Mucosa of descending colon (tissue), 3 donors: ENCODE results near the gene PLAGL1. TPM values are rescaled to one million over a fixed set of nuclear protein-coding genes. Genes with fewer than 3 reads are reported as not detected.

Experiments
- ATAC-seq: fragments of 200-7000 bp; cut with Tn5 transposase; one replicate; pipeline ENCODE4 v1.9.1; 2020; ENCODE audit warnings: mild to moderate bottlenecking, moderate library complexity
- DNase-seq, 3 donors: peaks; one replicate each; pipeline ENCODE4 v3.0.0-alpha.2; 2020
- H3K36me3 ChIP-seq: fragments of 200-600 bp; one replicate; pipeline ENCODE4 v1.8.0; 2021; ENCODE audit warnings: low read depth, mild to moderate bottlenecking
- H3K4me1 ChIP-seq: fragments of 200-600 bp; one replicate; pipeline ENCODE4 v1.8.0; 2021; ENCODE audit warnings: low read depth, mild to moderate bottlenecking
- H3K4me3 ChIP-seq: fragments of 200-600 bp; one replicate; pipeline ENCODE4 v1.8.0; 2021; ENCODE audit warnings: mild to moderate bottlenecking
- H3K9me3 ChIP-seq: fragments of 200-600 bp; one replicate; pipeline ENCODE4 v1.8.0; 2021; ENCODE audit warnings: mild to moderate bottlenecking
- intact Hi-C, 2 donors: fragments of 100-400 bp; cut with DNase I in 1 of 2; cut with micrococcal nuclease in 1 of 2; formaldehyde crosslinking; loops; one replicate each; pipeline versions ENCODE4 v1.11.0 to v1.11.1; 2022; cut with DNase I, micrococcal nuclease
- total RNA-seq, 3 donors: library from RNA; stranded (reverse); fragmentation: NEBNext Ultra II Directional in 2 of 3; extraction: Animal tissue kit (Norgen Biotek cat#: 25700) in 2 of 3; gene quantifications; one replicate each; pipeline versions ENCODE4 v1.2.1 to v1.2.4, GENCODE V29; 2021 to 2023
- TF ChIP-seq, protein P1 (sequence below): fragments of 200-600 bp; IDR thresholded peaks from one replicate; pipeline ENCODE4 v1.8.0; 2022; ENCODE audit warnings: antibody characterized with exemption, mild to moderate bottlenecking
- donor health status: DM: no; HTN: no; CAD: no; lungs with moderate emphysema.
- donor health status: DM: no; HTN: no; CAD: no.
- donor health status: DM: no; HTN: yes; CAD: no.

The PLAGL1 gene
- total RNA-seq, 3 donors from 2014 or later, result 25.4 to 49.5 (median 46.0) TPM

DNA sequence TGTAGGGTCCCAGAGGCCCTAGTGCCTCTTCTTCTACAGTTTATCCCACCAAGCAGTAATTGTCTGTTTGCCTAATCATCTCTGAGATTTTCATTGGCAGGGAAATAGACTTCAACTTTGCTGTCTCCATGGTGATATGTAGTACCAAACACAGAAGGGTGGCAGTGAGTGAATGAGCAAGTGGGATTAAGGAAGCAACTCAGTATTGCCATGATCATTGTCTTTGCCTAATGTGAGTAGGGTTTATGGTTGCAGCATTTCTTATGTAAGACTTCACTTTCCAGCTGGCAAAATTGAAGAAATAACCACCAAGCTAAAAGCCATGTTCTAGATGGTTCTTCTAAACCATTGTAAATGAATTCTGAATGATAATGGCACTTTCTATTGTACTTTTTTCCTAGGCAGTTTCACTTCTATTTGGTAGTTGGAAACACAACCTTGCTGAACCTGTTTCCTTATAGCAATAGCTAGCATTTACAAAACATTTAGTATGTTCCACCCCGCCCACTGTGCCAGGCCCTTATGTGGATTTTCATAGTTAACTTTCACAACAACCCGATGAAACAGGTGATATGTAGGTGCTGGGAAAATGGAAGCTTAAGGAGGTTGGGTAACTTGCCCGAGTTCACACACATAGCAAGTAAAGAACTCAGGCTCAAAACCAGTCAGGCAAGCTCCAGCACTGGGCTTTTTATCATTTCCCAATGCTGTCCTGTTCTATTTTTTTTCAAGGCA, 111.8 kb downstream of the PLAGL1 start:
- DNase-seq, result peak; percentile 49 to 71 (median 54)
- Histone ChIP-seq H3K4me1 (no peaks in the 10 kb centered on the region), H3K9me3 (no peaks in the 10 kb centered on the region), H3K4me3 (no peak overlapping the region), H3K36me3 (no peaks in the 10 kb centered on the region)
- peak; percentile 95 for ATAC-seq
- TF ChIP-seq, protein P1, sequence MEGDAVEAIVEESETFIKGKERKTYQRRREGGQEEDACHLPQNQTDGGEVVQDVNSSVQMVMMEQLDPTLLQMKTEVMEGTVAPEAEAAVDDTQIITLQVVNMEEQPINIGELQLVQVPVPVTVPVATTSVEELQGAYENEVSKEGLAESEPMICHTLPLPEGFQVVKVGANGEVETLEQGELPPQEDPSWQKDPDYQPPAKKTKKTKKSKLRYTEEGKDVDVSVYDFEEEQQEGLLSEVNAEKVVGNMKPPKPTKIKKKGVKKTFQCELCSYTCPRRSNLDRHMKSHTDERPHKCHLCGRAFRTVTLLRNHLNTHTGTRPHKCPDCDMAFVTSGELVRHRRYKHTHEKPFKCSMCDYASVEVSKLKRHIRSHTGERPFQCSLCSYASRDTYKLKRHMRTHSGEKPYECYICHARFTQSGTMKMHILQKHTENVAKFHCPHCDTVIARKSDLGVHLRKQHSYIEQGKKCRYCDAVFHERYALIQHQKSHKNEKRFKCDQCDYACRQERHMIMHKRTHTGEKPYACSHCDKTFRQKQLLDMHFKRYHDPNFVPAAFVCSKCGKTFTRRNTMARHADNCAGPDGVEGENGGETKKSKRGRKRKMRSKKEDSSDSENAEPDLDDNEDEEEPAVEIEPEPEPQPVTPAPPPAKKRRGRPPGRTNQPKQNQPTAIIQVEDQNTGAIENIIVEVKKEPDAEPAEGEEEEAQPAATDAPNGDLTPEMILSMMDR, result no peak
- intact Hi-C loops, result no loop called here

GRCh38 chr6:143894655-143895054, 113.4 kb downstream of the PLAGL1 start:
- no peaks in the 10 kb centered on the region for H3K36me3 ChIP-seq
- DNase-seq (no peak), ATAC-seq (no peak)
- intact Hi-C loops, result no loop called here
- TF ChIP-seq, protein P1, result no peak
- H3K4me3 ChIP-seq, result no peak overlapping the region
- H3K4me1 ChIP-seq, result no peaks in the 10 kb centered on the region
- no peaks in the 10 kb centered on the region for H3K9me3 ChIP-seq

Other genes starting within 250 kb of the PLAGL1 start
- 10 to 100 TPM; 11.3 to 18.0 (median 13.0) TPM for gene LTV1, start 164.9 kb downstream of the PLAGL1 start, total RNA-seq
- gene ZC2HC1B, start 143.8 kb downstream of the PLAGL1 start, total RNA-seq, result not detected
- 100 to 1,000 TPM; 104 to 172 (median 140) TPM for gene SF3B5, start 87.3 kb upstream of the PLAGL1 start, total RNA-seq
- 1 to 10 TPM in 2 of 3 donors, under 1 TPM in 1; 0.84 to 2.7 (median 2.5) TPM for gene STX11, start 142.3 kb upstream of the PLAGL1 start, total RNA-seq